Lower leg skin (tissue), 4 donors: Measurements from ENCODE around the gene RCOR1. TPM values are rescaled to one million over a fixed set of nuclear protein-coding genes. Genes with fewer than 3 reads are reported as not detected.

Source experiments
- DNase-seq, 2 donors: peaks; one replicate each; pipeline ENCODE4 v3.0.0-alpha.2; 2019; ENCODE audit warnings: low spot score in 2 of 2
- H3K4me3 ChIP-seq: fragments of 200-600 bp; sonication (generic); 2 replicates; pipeline ENCODE4 v1.5.1; 2017; ENCODE audit warnings: mild to moderate bottlenecking, low read depth; ENCODE audit not compliant: poor library complexity, severe bottlenecking
- CTCF ChIP-seq, 3 donors: fragments of 450-650 bp; IDR thresholded peaks; one replicate each; pipeline ENCODE4 v1.5.1; 2016; ENCODE audit warnings: antibody characterized with exemption in 3 of 3, mild to moderate bottlenecking in 3 of 3, moderate library complexity in 2 of 3
- POLR2A ChIP-seq, 2 donors: fragments of 450-650 bp; IDR thresholded peaks; one replicate each; pipeline ENCODE4 v1.6.1; 2016 to 2017; ENCODE audit warnings: antibody characterized with exemption in 2 of 2, mild to moderate bottlenecking in 1 of 2, moderate library complexity in 1 of 2
- WGBS, 2 donors: methylation state at CpG; one replicate each; pipeline ENCODE4 v1.1.5; 2018; 5-methylcytosine and 5-hydroxymethylcytosine counted together
- intact Hi-C: fragments of 100-400 bp; cut with DNase I; formaldehyde crosslinking; loops from one replicate; pipeline ENCODE4 v1.15.0; 2023; ENCODE audit warnings: low total_unique reads
- total RNA-seq, 4 donors: library from RNA; depleted of rRNA; stranded (reverse); fragments of >200 nt; gene quantifications; one replicate each; pipeline ENCODE4 v1.1.0, GENCODE V29; 2016

RCOR1 gene
- total RNA-seq, 4 donors from 2014 or later, result 20.1 to 25.3 (median 22.9) TPM

DNA sequence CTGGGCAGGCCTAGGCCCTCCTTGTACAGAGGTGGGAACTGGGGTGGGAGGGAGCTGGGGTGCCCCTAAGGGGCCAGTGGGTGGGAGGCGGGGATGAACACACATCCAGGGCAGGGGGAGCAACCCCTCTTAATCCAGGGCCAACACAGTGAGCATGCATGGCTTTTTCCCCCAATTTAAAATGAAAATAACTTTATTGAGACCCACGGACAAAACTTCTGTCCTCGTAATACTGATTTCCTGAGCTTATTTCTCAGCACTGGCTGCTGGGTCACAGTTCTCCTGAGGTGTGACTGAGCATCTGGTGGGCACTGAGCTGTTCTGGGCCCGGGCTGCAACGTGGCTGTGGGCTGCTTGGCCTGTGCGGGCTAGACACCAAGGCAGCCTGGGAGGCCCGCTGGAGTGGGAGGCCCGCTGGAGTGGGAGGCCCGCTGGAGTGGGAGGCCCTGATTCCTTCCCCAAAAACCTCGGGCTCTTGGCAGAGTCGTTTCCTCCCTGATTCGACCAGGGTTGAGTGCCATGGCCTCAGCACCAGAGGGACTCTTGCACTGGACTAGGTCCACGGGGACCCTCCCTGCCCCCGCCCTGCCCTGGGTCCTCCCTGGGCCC lies 159.9 kb downstream of the RCOR1 start:
- intact Hi-C loops, result no loop called here
- 84 to 85% methylated on average over 14 of the region's 14 CpGs for WGBS, 2 donors
- TF ChIP-seq CTCF (IDR thresholded peaks at IDR 0.05), result no peak
- no peak for TF ChIP-seq POLR2A (IDR thresholded peaks at IDR 0.05)
- DNase-seq, result no peak
- H3K4me3 ChIP-seq, result no peak overlapping the region

DNA sequence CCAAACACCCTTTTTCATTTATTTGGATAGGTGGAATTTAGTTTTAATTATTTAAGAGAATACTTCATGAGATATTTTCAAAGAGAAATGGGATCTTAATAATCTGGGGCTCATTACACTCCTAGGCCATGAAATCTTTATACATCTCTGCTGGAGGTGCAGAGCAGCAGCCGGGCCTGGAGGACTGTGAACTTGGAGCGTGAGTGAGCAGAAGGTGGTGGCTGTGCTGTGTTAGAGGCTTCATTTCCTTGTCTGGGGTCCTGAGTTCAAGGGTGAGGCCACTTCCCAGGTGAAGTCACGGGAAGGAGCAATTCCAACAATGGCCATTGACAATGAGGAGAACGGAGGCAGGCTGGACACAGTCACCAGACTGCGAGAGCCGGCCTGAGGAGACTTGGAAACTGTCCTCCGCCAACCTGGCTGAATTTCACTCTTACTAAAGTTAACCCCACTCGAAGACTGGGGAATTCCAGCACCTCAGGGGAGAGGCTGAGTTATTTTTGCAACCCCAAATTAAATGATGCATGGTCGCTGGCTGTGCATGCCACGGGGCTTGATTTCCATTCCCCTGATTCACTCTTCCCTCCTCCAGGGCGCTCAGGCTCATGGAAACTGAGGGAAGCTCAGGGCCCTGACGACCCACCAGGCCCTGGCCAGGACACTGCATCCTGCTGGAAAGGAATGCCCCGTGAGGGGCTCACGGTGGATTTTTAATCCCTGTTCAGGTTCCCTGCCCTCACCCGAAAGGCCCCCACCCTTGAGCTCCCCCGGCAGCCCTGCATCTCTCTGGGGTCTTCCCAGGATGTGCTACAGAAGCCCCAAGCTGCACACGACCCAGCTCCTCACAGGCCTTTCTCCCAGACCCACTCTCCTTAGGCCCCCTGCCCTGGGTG lies 162.2 kb downstream of the RCOR1 start:
- H3K4me3 ChIP-seq, result no peak overlapping the region
- intact Hi-C loops, result loop anchor here (5.0 kb wide), 1 partner anchor 618 kb away; no protein-coding TSS in a partner anchor
- 81 to 84% methylated on average over 16 to 17 of the region's 17 CpGs for WGBS, 2 donors
- TF ChIP-seq POLR2A (IDR thresholded peaks at IDR 0.05) (no peak), CTCF (IDR thresholded peaks at IDR 0.05) (no peak)
- DNase-seq, result no peak

DNA sequence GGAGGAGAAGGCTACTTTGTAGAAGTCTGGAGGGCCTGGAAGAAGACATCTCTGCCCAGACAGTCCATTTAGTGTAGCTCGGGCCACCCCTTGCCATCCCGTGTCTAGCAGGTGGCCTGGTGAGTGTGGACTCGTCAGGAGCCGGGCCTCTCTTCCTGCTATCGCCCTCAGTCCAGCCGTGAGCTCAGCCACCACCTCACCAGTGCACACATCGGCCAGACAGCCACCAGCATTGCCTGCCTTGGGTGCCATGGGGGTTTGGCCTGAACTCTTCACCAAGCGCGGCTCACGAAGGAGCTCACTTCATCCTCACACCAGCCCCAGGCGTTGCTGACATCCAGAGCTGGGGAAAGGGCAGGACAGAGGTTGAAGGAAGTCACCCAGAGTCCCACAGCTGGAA lies 165.2 kb downstream of the RCOR1 start:
- WGBS, 2 donors, result 95 to 96% methylated on average over 4 to 11 of the region's 11 CpGs
- no peak for DNase-seq
- TF ChIP-seq CTCF (IDR thresholded peaks at IDR 0.05) (no peak), POLR2A (IDR thresholded peaks at IDR 0.05) (no peak)
- intact Hi-C loops, result loop anchor here (5.0 kb wide), 1 partner anchor 615 kb away; no protein-coding TSS in a partner anchor
- H3K4me3 ChIP-seq, result no peak overlapping the region

DNA sequence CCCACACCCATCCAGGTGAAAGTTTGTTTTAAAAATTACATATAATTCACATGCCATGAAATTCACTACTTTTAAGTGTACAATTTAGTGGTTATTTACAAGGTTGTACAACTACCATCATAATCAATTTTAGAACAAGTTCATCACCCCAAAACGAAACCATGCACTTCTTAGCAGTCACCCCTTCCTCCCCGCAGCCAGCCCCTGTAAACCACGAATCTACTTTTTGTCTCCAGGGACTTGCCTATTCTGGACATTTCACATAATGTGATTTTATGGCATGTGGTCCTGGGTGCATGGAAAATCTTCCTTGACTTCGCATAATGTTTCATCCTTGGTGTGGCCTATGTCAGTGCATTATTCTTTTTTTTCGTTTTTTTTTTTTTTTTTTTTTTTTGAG lies 165.6 kb downstream of the RCOR1 start:
- intact Hi-C loops, result loop anchor here (5.0 kb wide), 1 partner anchor 614 kb away; no protein-coding TSS in a partner anchor
- no peak for TF ChIP-seq POLR2A (IDR thresholded peaks at IDR 0.05)
- WGBS, 2 donors, result 89 to 90% methylated on average over 5 of the region's 5 CpGs

DNA sequence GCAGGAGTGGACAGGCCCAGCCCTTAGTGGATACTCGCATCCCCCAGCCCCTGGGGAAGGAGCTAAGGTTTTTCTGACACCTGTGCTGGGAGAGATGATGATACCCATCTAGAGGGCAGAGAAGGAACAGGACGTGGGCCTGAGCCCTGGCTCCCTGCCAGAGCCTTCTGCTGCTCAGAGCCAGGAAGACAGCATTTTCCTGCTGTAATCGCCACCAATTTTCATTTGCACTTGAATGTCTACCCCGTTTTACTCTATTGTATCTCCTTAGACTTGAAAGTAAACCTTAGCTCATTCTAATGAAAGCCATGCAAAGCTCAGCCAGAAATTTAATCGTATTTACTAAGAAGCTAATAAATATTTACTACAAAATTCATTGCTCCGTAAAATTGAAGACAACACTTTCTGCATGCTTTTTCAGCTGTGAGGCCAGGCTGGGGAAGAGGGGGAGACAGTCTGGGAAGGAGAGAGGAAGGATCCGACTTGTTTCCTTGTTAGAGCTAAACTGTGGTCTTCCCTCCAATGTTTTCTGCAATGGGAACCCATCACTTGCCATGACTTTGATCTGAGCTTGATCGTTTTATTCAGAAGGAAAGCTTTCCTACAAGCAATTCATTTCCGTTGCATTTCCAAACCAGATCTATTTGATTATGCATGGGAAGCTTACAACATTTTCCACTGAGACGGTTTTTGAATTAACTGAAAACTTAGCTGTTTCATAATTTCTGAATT lies 167.2 kb downstream of the RCOR1 start:
- intact Hi-C loops, result loop anchor here (5.0 kb wide), 1 partner anchor 613 kb away; no protein-coding TSS in a partner anchor
- no peak overlapping the region for H3K4me3 ChIP-seq
- TF ChIP-seq POLR2A (IDR thresholded peaks at IDR 0.05) (no peak), CTCF (IDR thresholded peaks at IDR 0.05) (no peak)
- WGBS, 2 donors, result 55 to 57% methylated on average over 9 to 10 of the region's 10 CpGs
- no peak for DNase-seq

More for the DNA sequence above, 165.6 kb downstream of the RCOR1 start:
- H3K4me3 ChIP-seq, result no peak overlapping the region
- no peak for DNase-seq
